K562 (cell line): Measurements from ENCODE around the gene PFKP. TPM values are rescaled to one million over a fixed set of nuclear protein-coding genes. Genes with fewer than 3 reads are reported as not detected.

Experiments used
- ATAC-seq: fragments of 200-7000 bp; cut with Tn5 transposase; 3 replicates; pipeline ENCODE4 v1.9.1; 2020; ENCODE audit warnings: moderate library complexity
- BruUV-seq: library from RNA; stranded (reverse); fragments of 400-500 nt; replicated peaks from 2 replicates; lab custom pipeline; 2021; lab: Mats Ljungman, UMichigan
- CTCF ChIA-PET: fragments of 300-600 bp; formaldehyde crosslinking; extraction: SDS; loops from one replicate; lab custom pipeline; 2021; ENCODE audit warnings: low intra/inter-chr PET ratio; lab: Yijun Ruan, JAX
- POLR2A ChIA-PET: fragments of 300-600, 350-650 bp; sonication (Branson Sonifier 250); formaldehyde crosslinking; extraction: SDS; loops from one replicate; lab custom pipeline; 2021; ENCODE audit warnings: antibody characterized with exemption, inconsistent platforms; lab: Yijun Ruan, JAX
- DNase-seq, 4 experiments: peaks; one replicate each; pipeline versions ENCODE4 v3.0.0 to v3.0.0-alpha.2; 2011 to 2018; ENCODE audit warnings: low spot score in 3 of 4, mixed read lengths in 3 of 4; ENCODE audit errors: extremely low read depth in 1 of 4
- FAIRE-seq: peaks from 2 replicates; lab custom pipeline; 2011; peaks lifted over from hg19 to GRCh38; lab: Jason Lieb, UNC
- H2AFZ ChIP-seq: 2 replicates; pipeline ENCODE4 v1.6.0; 2011; ENCODE audit warnings: low read depth, low read length, control low read depth, inconsistent platforms
- H3K27ac ChIP-seq: fragments of 200-600 bp; 3 replicates; pipeline ENCODE4 v1.8.0; 2011; ENCODE audit warnings: low read depth, mild to moderate bottlenecking, control low read depth, inconsistent platforms, low read length, moderate library complexity, mixed read lengths; ENCODE audit errors: extremely low read depth
- H3K27me3 ChIP-seq, 2 experiments: fragments of 300-600 bp in 1 of 2; 2 replicates in 1 of 2; 3 replicates in 1 of 2; pipeline versions ENCODE4 v1.6.0 to v1.8.0; 2011; ENCODE audit warnings: inconsistent platforms in 2 of 2, low read length in 2 of 2, mild to moderate bottlenecking in 1 of 2, mixed read lengths in 1 of 2, moderate library complexity in 1 of 2; ENCODE audit not compliant: control insufficient read depth in 2 of 2, insufficient read depth in 2 of 2
- H3K36me3 ChIP-seq: fragments of 300-600 bp; 3 replicates; pipeline ENCODE4 v1.8.0; 2011; ENCODE audit warnings: mild to moderate bottlenecking, low read length, inconsistent platforms; ENCODE audit not compliant: control insufficient read depth, insufficient read depth
- H3K4me1 ChIP-seq, 2 experiments: fragments of 200-600 bp in 1 of 2; replicated peaks in 1 of 2; 2 replicates in 1 of 2; 3 replicates in 1 of 2; pipeline versions ENCODE4 v1.5.1 to v1.8.0; 2011; ENCODE audit warnings: inconsistent platforms in 2 of 2, low read length in 2 of 2, mild to moderate bottlenecking in 1 of 2, mixed read lengths in 1 of 2, moderate library complexity in 1 of 2; ENCODE audit not compliant: control insufficient read depth in 2 of 2, insufficient read depth in 2 of 2
- H3K4me2 ChIP-seq: 2 replicates; pipeline ENCODE4 v1.6.1; 2011; ENCODE audit warnings: low read length, control low read depth, inconsistent platforms, mixed read lengths; ENCODE audit not compliant: insufficient read depth
- H3K4me3 ChIP-seq: fragments of 200-600 bp; sonication (generic), shearing (Covaris generic); 2 replicates; pipeline ENCODE4 v1.5.1; 2016; ENCODE audit warnings: control low read depth, inconsistent platforms
- H3K79me2 ChIP-seq: fragments of 200-600 bp; 3 replicates; pipeline ENCODE4 v1.8.0; 2011; ENCODE audit warnings: low read length, inconsistent platforms; ENCODE audit not compliant: control insufficient read depth, insufficient read depth
- H3K9ac ChIP-seq, 2 experiments: 2 replicates each; pipeline versions ENCODE4 v1.6.0 to v1.6.1; 2011; ENCODE audit warnings: low read depth in 2 of 2, low read length in 2 of 2, control low read depth in 1 of 2, inconsistent platforms in 1 of 2, mild to moderate bottlenecking in 1 of 2, mixed read lengths in 1 of 2; ENCODE audit not compliant: insufficient read depth in 1 of 2
- H3K9me1 ChIP-seq: one replicate; pipeline ENCODE4 v1.6.0; 2011; ENCODE audit warnings: inconsistent platforms, mild to moderate bottlenecking, low read length, moderate library complexity; ENCODE audit not compliant: control insufficient read depth, insufficient read depth
- H3K9me3 ChIP-seq: replicated peaks from 2 replicates; pipeline ENCODE4 v1.5.1; 2011; ENCODE audit warnings: low read depth, low read length, inconsistent platforms; ENCODE audit not compliant: control insufficient read depth, insufficient read depth
- H4K20me1 ChIP-seq: replicated peaks from 2 replicates; pipeline ENCODE4 v1.6.1; 2011; ENCODE audit warnings: low read length, inconsistent platforms, mixed read lengths; ENCODE audit not compliant: control insufficient read depth, insufficient read depth
- POLR2G ChIP-seq: fragments of 200-400 bp; formaldehyde crosslinking; IDR thresholded peaks from 2 replicates; pipeline ENCODE4 v1.6.1; 2017; ENCODE audit warnings: low read depth, mild to moderate bottlenecking, antibody characterized with exemption, low read length, moderate library complexity
- RBM22 ChIP-seq: fragments of 200-400 bp; formaldehyde crosslinking; IDR thresholded peaks from 2 replicates; pipeline ENCODE4 v1.6.1; 2018; ENCODE audit warnings: low read length, low read depth; ENCODE audit not compliant: poor library complexity, severe bottlenecking
- SUPT5H ChIP-seq: fragments of 450-650 bp; IDR thresholded peaks from 2 replicates; pipeline ENCODE4 v1.6.1; 2016
- U2AF1 ChIP-seq: fragments of 200-400 bp; formaldehyde crosslinking; optimal IDR thresholded peaks from 2 replicates; pipeline ENCODE3; 2017; ENCODE audit warnings: mild to moderate bottlenecking, low read depth, low read length, moderate library complexity
- WGBS: fragments of 100-300 bp; shearing (Covaris generic); methylation state at CpG from one replicate; pipeline ENCODE4 v1.1.6; 2016; ENCODE audit warnings: low coverage, mixed read lengths; ENCODE audit not compliant: insufficient coverage; ENCODE audit errors: missing lambda C conversion rate; 5-methylcytosine and 5-hydroxymethylcytosine counted together
- in situ Hi-C: fragments of 300-500 bp; cut with MboI; formaldehyde crosslinking; loops from 4 replicates; pipeline ENCODE4 v1.15.0; 2018; ENCODE audit warnings: inconsistent platforms, mixed read lengths
- intact Hi-C: fragments of 100-400 bp; cut with micrococcal nuclease; formaldehyde crosslinking; loops from 2 replicates; pipeline ENCODE4 v1.14.2; 2022
- polyA plus RNA-seq, 8 experiments: library from polyadenylated mRNA; depleted of rRNA in 4 of 8; stranded (reverse) in 5 of 8; unstranded in 3 of 8; fragments of >200 nt; fragmentation: Nextera tagmentation in 2 of 8; fragmentation: Illumina TruSeq in 1 of 8; extraction: Ambion mirVana in 2 of 8; extraction: Trizol in 1 of 8; gene quantifications; 2 replicates each; pipeline versions ENCODE4 v1.2.1 to v1.2.3, GENCODE V29; 2011 to 2014; ENCODE audit warnings: inconsistent platforms in 1 of 8, missing spikeins in 1 of 8
- total RNA-seq, 7 experiments: library from RNA; depleted of rRNA in 6 of 7; stranded (reverse); fragments of >200 nt in 6 of 7; fragmentation: Illumina TruSeq in 2 of 7; extraction: Trizol in 2 of 7; gene quantifications; 2 replicates each; pipeline versions ENCODE4 v1.2.1 to v1.2.3, GENCODE V29; 2011 to 2021; ENCODE audit warnings: low replicate concordance in 1 of 7

The PFKP gene
- total and polyA plus RNA-seq, 9 of the 15 experiments (the other 6 are each of a cell fraction or from before 2014, with no cell fraction given) = 23.5 to 116 (median 62.1) TPM

GRCh38 chr10:3137958-3138726 is 70.8 kb downstream of the PFKP start:
- no peaks in the 10 kb centered on the region for H3K79me2 ChIP-seq
- no peaks in the 10 kb centered on the region for H3K9me3 ChIP-seq
- in situ Hi-C loops = no loop called here
- TF ChIP-seq RBM22 (peak; percentile 66), SUPT5H (0 out of 2 replicates have a peak, but pooled peaks have one; percentile 10), POLR2G (peak; percentile 51; the same call in 1 of the 2 replicates), U2AF1 (no peak)
- TF ChIP-seq, all 486 proteins: peak for 3
- Histone ChIP-seq H2AFZ (no peak overlapping the region), H3K4me3 (no peak overlapping the region), H3K27ac (no peak overlapping the region), H3K4me1 (peaks cover 0 to 4% of the 10 kb centered on the region in 2 experiments; a peak in 1 of 5 replicates), H3K27me3 (no peaks in the 10 kb centered on the region), H3K36me3 (peaks cover 99% of the 10 kb centered on the region), H3K4me2 (no peak overlapping the region), H4K20me1 (no peaks in the 10 kb centered on the region), H3K9me1 (no peaks in the 10 kb centered on the region), H3K9ac (no peak overlapping the region; a peak in 1 of 4 replicates)
- 95% methylated on average over 23 of the region's 41 CpGs for WGBS
- FAIRE-seq = no peak
- no TSS peak for BruUV-seq
- no peak for ATAC-seq
- no peak for DNase-seq
- CTCF ChIA-PET = no interaction called here
- POLR2A ChIA-PET = interaction anchor here (0.7 to 1.2 kb wide), 2 partner anchors 11 to 26 kb away, joined by 3 to 4 read pairs; no protein-coding TSS in a partner anchor
- intact Hi-C loops = no loop called here
